CD4-positive, alpha-beta T cell (primary cell): Measurements from ENCODE around the gene VWA7. TPM values are rescaled to one million over a fixed set of nuclear protein-coding genes. Genes with fewer than 3 reads are reported as not detected.

ENCODE experiments used
- ATAC-seq: fragments of 200-7000 bp; cut with Tn5 transposase; one replicate; pipeline ENCODE4 v1.10.0; 2022; ENCODE audit warnings: mild to moderate bottlenecking; ENCODE audit not compliant: poor library complexity
- CTCF ChIA-PET: fragments of 350-600 bp; sonication (Branson Sonifier 250); formaldehyde crosslinking; loops from one replicate; lab custom pipeline; 2021; ENCODE audit warnings: antibody characterized with exemption, inconsistent platforms; lab: Charles Lee
- POLR2A ChIA-PET: fragments of 350-600 bp; sonication (Branson Sonifier 250); formaldehyde crosslinking; loops from one replicate; lab custom pipeline; 2021; ENCODE audit warnings: antibody characterized with exemption, inconsistent platforms; lab: Charles Lee
- DNase-seq, 14 experiments: peaks; one replicate each; pipeline ENCODE4 v3.0.0-alpha.2; 2013 to 2020; ENCODE audit warnings: mixed read lengths in 2 of 14
- H3K27ac ChIP-seq, 2 donors: one replicate each; pipeline versions ENCODE4 v1.5.1 to v1.7.0; 2013; ENCODE audit warnings: low read length in 2 of 2, low read depth in 1 of 2, mild to moderate bottlenecking in 1 of 2
- H3K27me3 ChIP-seq, 2 experiments: 1 replicate in 1 of 2; 2 replicates in 1 of 2; pipeline versions ENCODE4 v1.6.1 to v1.7.0; 2013; ENCODE audit warnings: low read length in 2 of 2, control low read depth in 1 of 2, mild to moderate bottlenecking in 1 of 2, moderate library complexity in 1 of 2; ENCODE audit not compliant: insufficient read depth in 2 of 2, control insufficient read depth in 1 of 2
- H3K36me3 ChIP-seq: one replicate; pipeline ENCODE4 v1.6.1; 2013; ENCODE audit warnings: low read length, control low read depth; ENCODE audit not compliant: insufficient read depth
- H3K4me1 ChIP-seq: one replicate; pipeline ENCODE4 v1.6.1; 2013; ENCODE audit warnings: low read length, control low read depth; ENCODE audit not compliant: insufficient read depth
- H3K4me3 ChIP-seq: one replicate; pipeline ENCODE4 v1.5.1; 2013; ENCODE audit warnings: mild to moderate bottlenecking, low read length, moderate library complexity
- H3K9me3 ChIP-seq, 2 experiments: 1 replicate in 1 of 2; 2 replicates in 1 of 2; pipeline versions ENCODE4 v1.6.1 to v1.7.0; 2013; ENCODE audit warnings: low read length in 2 of 2, mild to moderate bottlenecking in 2 of 2, control low read depth in 1 of 2, moderate library complexity in 1 of 2; ENCODE audit not compliant: control insufficient read depth in 1 of 2, insufficient read depth in 1 of 2
- H3K27ac Mint-ChIP-seq: one replicate; pipeline ENCODE4 v1.8.0; 2020; ENCODE audit warnings: mixed read lengths
- H3K27me3 Mint-ChIP-seq: one replicate; pipeline ENCODE4 v1.8.0; 2021; ENCODE audit warnings: mixed read lengths
- H3K36me3 Mint-ChIP-seq: one replicate; pipeline ENCODE4 v1.8.0; 2021; ENCODE audit warnings: low read depth, mixed read lengths
- H3K4me1 Mint-ChIP-seq: one replicate; pipeline ENCODE4 v1.8.0; 2021; ENCODE audit warnings: low read depth, mixed read lengths
- H3K4me3 Mint-ChIP-seq: one replicate; pipeline ENCODE4 v1.8.0; 2020; ENCODE audit warnings: mild to moderate bottlenecking, mixed read lengths
- H3K9me3 Mint-ChIP-seq: one replicate; pipeline ENCODE4 v1.8.0; 2020; ENCODE audit warnings: mixed read lengths
- intact Hi-C, 2 experiments: fragments of 100-400 bp; cut with DNase I in 1 of 2; cut with micrococcal nuclease in 1 of 2; formaldehyde crosslinking; loops; one replicate each; pipeline versions ENCODE4 v1.15.1 to v1.9.0; 2023 to 2025; cut with DNase I, micrococcal nuclease
- total RNA-seq, 174 experiments: library from RNA in 2 of 174; stranded (reverse) in 2 of 174; gene quantifications; one replicate each; pipeline ENCODE4 v1.2.3 and lab custom pipeline; 2021 to 2026
- TF ChIP-seq, protein P1 (sequence below): fragments of 200-600 bp; IDR thresholded peaks from one replicate; pipeline ENCODE4 v1.8.0; 2022; ENCODE audit warnings: antibody characterized with exemption, mild to moderate bottlenecking

VWA7 gene
- total RNA-seq, 2 experiments from 2014 or later: 1.7 TPM

GRCh38 chr6:31742894-31743293, 34.2 kb downstream of the VWA7 start:
- ATAC-seq: no peak
- Mint-ChIP-seq H3K36me3 (peaks cover 11% of the 10 kb centered on the region), H3K27ac (no peak overlapping the region), H3K4me1 (peaks cover 31% of the 10 kb centered on the region), H3K27me3 (no peaks in the 10 kb centered on the region), H3K4me3 (no peak overlapping the region), H3K9me3 (no peaks in the 10 kb centered on the region)
- Histone ChIP-seq H3K27me3 (no peaks in the 10 kb centered on the region), H3K9me3 (no peaks in the 10 kb centered on the region), H3K27ac (no peak overlapping the region), H3K4me1 (peaks cover 29% of the 10 kb centered on the region), H3K4me3 (no peak overlapping the region), H3K36me3 (no peaks in the 10 kb centered on the region)
- no peak for DNase-seq
- intact Hi-C loops: no loop called here
- ChIA-PET POLR2A (no interaction called here), CTCF (no interaction called here)
- TF ChIP-seq, protein P1, sequence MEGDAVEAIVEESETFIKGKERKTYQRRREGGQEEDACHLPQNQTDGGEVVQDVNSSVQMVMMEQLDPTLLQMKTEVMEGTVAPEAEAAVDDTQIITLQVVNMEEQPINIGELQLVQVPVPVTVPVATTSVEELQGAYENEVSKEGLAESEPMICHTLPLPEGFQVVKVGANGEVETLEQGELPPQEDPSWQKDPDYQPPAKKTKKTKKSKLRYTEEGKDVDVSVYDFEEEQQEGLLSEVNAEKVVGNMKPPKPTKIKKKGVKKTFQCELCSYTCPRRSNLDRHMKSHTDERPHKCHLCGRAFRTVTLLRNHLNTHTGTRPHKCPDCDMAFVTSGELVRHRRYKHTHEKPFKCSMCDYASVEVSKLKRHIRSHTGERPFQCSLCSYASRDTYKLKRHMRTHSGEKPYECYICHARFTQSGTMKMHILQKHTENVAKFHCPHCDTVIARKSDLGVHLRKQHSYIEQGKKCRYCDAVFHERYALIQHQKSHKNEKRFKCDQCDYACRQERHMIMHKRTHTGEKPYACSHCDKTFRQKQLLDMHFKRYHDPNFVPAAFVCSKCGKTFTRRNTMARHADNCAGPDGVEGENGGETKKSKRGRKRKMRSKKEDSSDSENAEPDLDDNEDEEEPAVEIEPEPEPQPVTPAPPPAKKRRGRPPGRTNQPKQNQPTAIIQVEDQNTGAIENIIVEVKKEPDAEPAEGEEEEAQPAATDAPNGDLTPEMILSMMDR: no peak

- Histone ChIP-seq H3K4me3 (no peak overlapping the region), H3K9me3 (no peaks in the 10 kb centered on the region), H3K36me3 (no peaks in the 10 kb centered on the region), H3K27ac (no peak overlapping the region), H3K4me1 (peaks cover 40% of the 10 kb centered on the region), H3K27me3 (no peaks in the 10 kb centered on the region)
- POLR2A ChIA-PET: interaction anchor here (0.6 kb wide), 1 partner anchor 160 kb away, joined by 3 read pairs; no protein-coding TSS in a partner anchor
- no peak overlapping the region for H3K27ac Mint-ChIP-seq
- H3K27me3 Mint-ChIP-seq: no peaks in the 10 kb centered on the region
- ATAC-seq: no peak
- no peak for DNase-seq
- intact Hi-C loops: no loop called here
- CTCF ChIA-PET: interaction anchor here (4.9 kb wide), 1 partner anchor 28 kb away, joined by 34 read pairs; no protein-coding TSS in a partner anchor
- H3K36me3 Mint-ChIP-seq: peaks cover 11% of the 10 kb centered on the region
- TF ChIP-seq, protein P1: no peak
- peaks cover 41% of the 10 kb centered on the region for H3K4me1 Mint-ChIP-seq
- H3K9me3 Mint-ChIP-seq: no peaks in the 10 kb centered on the region
- H3K4me3 Mint-ChIP-seq: peak overlapping the region; percentile 49
Measured at GRCh38 chr6:31741815-31742214, 35.3 kb downstream of the VWA7 start.

DNA sequence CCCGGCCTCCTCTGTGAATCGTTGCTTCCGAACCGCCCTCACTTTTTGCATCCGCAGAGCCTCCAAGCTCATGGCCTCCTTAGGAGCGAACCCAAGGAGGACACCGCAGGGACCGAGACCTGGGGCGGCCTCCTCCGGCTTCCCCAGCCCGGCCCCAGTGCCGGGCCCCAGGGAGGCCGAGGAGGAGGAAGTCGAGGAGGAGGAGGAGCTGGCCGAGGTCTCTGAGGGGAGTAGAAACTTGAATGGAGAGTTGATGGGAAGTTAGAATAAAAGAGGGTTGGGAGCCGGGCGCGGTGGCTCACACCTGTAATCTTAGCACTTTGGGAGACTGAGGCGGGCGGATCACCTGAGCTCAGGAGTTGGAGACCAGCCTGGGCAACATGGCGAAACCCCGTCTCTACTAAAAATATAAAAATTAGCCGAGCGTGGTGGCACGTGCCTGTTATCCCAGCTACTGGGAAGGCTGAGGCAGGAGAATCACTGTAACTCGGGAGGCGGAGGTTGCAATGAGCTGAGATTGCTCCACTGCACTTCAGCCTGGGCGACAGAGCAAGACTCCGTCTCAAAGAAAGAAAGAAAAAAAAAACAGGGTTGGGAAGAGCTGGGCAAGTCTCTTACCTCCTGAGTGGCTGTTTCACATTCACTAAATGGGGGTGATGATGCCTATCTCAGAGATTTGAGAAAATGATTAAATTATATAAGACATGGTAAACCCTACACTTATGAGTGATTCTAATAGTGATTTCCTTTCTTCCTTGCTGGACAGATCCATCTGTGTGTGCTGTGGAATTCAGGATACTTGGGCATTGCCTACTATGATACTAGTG, 36.5 kb downstream of the VWA7 start:
- POLR2A ChIA-PET: interaction anchor here (0.7 to 2.1 kb wide), 10 partner anchors 30 to 231 kb away, joined by 3 to 14 read pairs (median 5); partner anchors contain the start of genes ABHD16A, DXO, GPANK1 and LSM2
- H3K36me3 Mint-ChIP-seq: peaks cover 19% of the 10 kb centered on the region

More for the DNA sequence above, 36.5 kb downstream of the VWA7 start:
- peak overlapping the region in 1 of 2 donors; percentile 43 for H3K27ac ChIP-seq
- H3K27me3 ChIP-seq: no peaks in the 10 kb centered on the region
- peaks cover 47% of the 10 kb centered on the region for H3K4me1 ChIP-seq
- no peaks in the 10 kb centered on the region for H3K9me3 ChIP-seq
- Mint-ChIP-seq H3K27ac (peak overlapping the region; percentile 85), H3K27me3 (no peaks in the 10 kb centered on the region), H3K4me1 (peaks cover 53% of the 10 kb centered on the region), H3K4me3 (peak overlapping the region; percentile 90), H3K9me3 (no peaks in the 10 kb centered on the region)
- TF ChIP-seq, protein P1: no peak
- H3K4me3 ChIP-seq: peak overlapping the region; percentile 87
- H3K36me3 ChIP-seq: no peaks in the 10 kb centered on the region
- CTCF ChIA-PET: interaction anchor here (0.9 to 4.9 kb wide), 8 partner anchors 13 to 89 kb away, joined by 3 to 41 read pairs (median 6); partner anchors contain the start of genes DDAH2 and VARS1
- intact Hi-C loops: no loop called here
- no peak for ATAC-seq
- DNase-seq: peak in 1 of 14 experiments; percentile 35
